NCI-H146 treated with DMSO at 0.1 percent for 48 hours (cell line): Measurements from ENCODE around the gene NUP210.
A peak's percentile ranks its signal among the peaks of the same experiment; 100 is the strongest.
"Not testable (repeated sequence)": the region's sequence is repeated elsewhere in the genome, so short reads cannot be mapped to it uniquely, and the experiment has no call there.

Experiments
- DNase-seq: peaks from one replicate; lab custom pipeline; 2025; ENCODE audit not compliant: unreplicated experiment; lab: John Stamatoyannopoulos, UW

NUP210 gene

GRCh38 chr3:13420045-13420830 lies at the start of gene NUP210:
NUP210 (minus strand) TSS chr3:13420322; CDS start chr3:13420226, 96 bp downstream.
- no peak for DNase-seq

DNA sequence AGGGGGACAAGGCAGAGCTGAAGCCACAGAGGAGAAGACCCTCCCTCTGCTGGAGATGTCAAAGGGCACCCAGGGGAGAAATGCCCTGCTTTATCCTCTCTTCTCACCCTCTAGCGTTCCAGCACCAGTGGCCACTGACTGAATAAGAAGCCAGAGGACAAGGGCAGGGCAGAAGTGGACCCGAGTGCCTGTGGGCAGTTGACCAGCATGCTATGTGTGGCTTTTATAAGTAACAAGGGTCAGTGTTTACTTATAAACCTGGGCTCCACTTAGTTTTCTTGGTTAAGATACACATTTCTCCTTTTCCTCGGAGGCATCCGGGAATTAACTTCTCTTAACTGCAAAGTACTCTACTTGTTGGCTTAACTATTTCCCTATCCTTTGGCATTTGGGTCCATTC lies 46.7 kb upstream of the NUP210 start:
- no peak for DNase-seq

DNA sequence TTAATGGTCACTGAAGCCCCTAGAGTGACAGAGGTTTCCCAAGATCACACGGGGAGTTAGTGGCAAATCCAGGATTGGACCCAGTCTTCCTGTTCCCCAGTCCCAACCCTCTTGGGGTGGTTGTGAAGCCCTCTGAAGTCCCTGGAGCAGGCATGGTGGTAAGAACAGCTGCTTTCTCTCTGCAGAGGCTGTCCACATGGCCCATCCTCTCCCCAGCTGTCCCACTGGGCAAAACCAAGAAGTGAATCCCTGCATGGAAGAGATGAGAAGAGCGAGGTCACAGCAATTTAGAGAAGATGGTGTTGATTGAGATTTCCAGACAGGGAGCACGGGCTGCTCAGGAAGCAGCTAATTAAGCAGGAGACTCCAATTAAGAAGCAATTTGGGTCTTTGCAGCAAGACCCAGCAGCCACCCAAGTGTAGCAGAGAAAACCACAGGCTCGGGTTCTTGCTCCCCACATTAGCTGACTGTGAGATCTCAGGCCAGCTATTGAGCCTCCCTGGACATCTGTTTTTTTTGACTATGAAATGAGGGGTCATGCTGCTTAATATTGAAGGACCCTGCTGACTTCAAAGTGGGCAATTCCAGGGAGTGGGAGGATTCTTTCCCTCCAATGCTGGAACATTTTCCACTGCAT lies 45.2 kb upstream of the NUP210 start:
- no peak for DNase-seq

- no peak for DNase-seq
Observed at GRCh38 chr3:13463618-13464400, 43.7 kb upstream of the NUP210 start.

DNA sequence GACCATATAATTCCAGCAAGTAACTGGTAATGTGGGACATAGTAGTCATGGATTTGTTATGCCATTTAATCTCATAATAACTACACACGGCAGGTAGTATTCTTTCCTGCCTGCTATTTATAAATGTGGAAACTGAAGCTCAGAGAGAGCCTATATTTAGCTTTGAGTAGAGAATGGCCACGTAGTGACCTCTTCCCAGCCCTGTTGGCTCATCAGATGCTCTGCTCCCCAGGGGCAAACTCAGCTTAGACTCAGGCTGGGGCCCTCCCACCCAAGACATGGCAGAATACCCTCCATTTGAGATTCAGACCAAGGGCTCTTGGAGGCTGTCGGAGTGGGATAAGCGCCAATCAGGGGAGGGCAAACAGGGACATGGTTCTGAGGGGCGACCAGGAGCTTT lies 42.7 kb upstream of the NUP210 start:
- DNase-seq, result no peak

GRCh38 chr3:13462125-13462629 lies 42.1 kb upstream of the NUP210 start:
- DNase-seq, result no peak

GRCh38 chr3:13461169-13462124 lies 41.3 kb upstream of the NUP210 start:
- DNase-seq, result peak; percentile 9

DNA sequence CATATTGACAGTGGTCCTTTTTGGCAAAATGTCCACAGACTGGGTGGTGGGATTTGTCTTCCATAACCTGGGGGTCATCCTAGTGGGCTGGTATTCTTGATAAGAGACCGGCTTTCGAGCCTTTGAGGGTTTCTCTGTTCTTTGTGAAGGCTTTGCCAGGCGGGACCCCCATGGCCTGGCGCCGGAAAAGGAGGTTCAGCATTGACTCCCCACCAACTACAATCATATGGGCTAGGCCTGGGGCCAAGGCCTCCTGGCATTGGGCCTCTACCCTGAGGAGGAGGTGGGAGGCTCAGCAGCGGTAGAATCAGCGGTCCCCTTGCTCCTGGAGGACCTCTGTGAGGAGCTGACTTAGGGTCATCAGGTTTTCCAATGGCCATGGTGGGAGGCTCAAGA lies 40.2 kb upstream of the NUP210 start:
- no peak for DNase-seq

GRCh38 chr3:13459605-13460340 lies 39.7 kb upstream of the NUP210 start:
- no peak for DNase-seq

GRCh38 chr3:13457593-13457992 lies 37.5 kb upstream of the NUP210 start:
- no peak for DNase-seq

DNA sequence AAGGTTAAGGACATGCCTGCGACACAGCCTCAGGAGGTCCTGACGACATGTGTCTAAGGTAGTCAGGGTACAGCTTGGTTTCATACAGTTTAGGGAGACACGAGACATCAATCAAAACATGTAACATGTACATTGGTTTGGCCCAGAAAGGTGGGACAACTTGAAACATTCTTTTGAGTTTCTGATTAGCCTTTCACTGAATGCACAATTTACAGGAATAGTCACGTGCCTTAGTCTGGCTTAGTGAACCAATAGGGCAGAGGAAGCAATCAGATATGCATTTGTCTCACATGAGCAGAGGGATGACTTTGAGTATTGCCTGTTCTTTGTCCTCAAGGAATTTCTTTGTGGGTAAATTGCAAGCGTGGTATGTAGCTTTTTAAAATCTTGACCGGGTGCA lies 35.5 kb upstream of the NUP210 start:
- no peak for DNase-seq

DNA sequence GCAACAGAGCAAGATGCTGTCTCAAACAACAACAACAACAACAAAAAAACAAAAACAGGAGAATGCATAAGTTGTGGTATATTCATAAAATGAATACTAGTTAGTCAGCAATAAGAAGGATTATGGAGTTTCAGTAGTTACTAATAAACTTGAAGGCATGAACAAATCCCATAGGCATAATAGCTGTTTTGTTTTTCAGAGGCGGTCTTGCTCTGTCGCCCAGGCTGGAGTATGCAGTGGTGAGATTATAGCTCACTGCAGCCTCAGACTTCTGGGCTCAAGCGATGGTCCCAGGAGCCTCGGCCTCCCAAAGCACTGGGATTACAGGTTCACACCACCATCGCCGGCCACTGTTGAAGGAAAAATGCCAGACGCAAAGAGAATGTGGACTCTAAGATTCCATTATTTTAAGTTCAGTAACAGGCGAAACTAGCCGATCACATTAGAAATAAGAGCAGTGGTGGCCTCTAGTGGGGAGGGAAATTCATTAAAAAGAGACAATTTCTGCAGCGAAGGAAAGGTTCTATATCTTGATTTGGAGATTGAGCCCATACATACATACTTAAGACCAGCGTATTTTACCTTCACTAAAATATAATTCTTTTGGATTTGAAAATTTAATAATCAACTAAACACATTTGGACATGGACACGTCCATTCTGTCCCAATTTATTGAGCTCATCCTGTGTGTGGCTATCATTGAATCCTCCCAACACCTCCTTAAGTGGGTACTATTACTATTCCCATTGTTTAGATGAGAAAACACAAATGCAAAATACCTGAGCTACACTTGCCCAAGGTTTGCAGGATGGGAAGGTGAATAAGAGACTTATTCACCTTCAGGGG lies 32.6 kb upstream of the NUP210 start:
- DNase-seq, result peak; percentile 16

GRCh38 chr3:13451301-13451673 lies 31.2 kb upstream of the NUP210 start:
- no peak for DNase-seq

- DNase-seq, result not testable (repeated sequence)
Observed at GRCh38 chr3:13442882-13443281, 22.8 kb upstream of the NUP210 start.

GRCh38 chr3:13440204-13440817 lies 20.2 kb upstream of the NUP210 start:
- no peak for DNase-seq

DNA sequence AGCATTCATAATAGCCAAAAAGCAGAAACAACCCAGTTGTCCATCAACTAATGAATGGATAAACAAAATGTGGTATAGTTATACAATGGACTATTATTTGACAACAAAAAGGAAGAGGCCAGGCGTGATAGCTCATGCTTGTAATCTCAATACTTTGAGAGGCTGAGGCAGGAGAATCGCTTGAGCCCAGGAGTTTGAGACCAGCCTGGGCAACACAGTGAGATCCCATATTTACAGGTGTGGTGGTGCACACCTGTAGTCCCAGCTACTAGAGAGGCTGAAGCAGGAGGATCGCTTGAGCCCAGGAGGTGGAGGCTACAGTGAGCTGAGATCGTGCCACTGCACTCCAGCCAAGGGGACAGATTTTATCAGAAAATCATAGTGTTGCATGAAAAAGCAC lies 16.1 kb upstream of the NUP210 start:
- not testable (repeated sequence) for DNase-seq

DNA sequence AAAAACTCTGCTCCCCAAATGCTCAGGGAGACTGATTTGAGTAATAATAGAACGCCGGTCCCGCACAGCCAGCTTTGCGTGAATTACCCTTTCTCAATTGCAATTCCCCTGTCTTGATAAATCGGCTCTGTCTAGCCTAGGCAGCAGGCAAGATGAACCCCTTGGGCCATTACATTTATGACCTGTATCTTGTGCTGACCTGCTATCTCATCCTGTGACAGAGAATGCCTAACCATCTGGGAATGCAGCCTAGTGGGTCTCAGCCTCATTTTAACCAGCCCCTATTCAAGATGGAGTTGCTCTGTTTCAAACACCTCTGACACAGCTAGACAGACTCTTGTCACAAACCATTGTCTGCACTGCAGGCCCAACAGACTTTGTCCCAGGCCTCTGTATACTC lies 13.8 kb upstream of the NUP210 start:
- DNase-seq, result no peak

GRCh38 chr3:13432093-13432492 lies 12.0 kb upstream of the NUP210 start:
- DNase-seq, result no peak
